Mesendoderm (in vitro differentiated cells): Measurements from ENCODE around the gene ORAI3.

Source experiments
- DNase-seq: peaks from one replicate; pipeline ENCODE4 v3.0.0; 2013
- H2AK5ac ChIP-seq: 2 replicates; pipeline ENCODE4 v1.6.1; 2013; ENCODE audit warnings: low read length, inconsistent platforms
- H2BK120ac ChIP-seq: 2 replicates; pipeline ENCODE4 v1.6.1; 2013; ENCODE audit warnings: low read depth, mild to moderate bottlenecking, low read length, moderate library complexity, mixed read lengths
- H2BK15ac ChIP-seq: replicated peaks from 2 replicates; pipeline ENCODE4 v1.6.1; 2013; ENCODE audit warnings: low read depth, mild to moderate bottlenecking, moderate library complexity
- H2BK5ac ChIP-seq: 2 replicates; pipeline ENCODE4 v1.6.1; 2013; ENCODE audit warnings: low read length, inconsistent platforms
- H3K18ac ChIP-seq: 2 replicates; pipeline ENCODE4 v1.6.1; 2013; ENCODE audit warnings: mild to moderate bottlenecking, low read length, mixed read lengths
- H3K23ac ChIP-seq: one replicate; pipeline ENCODE4 v1.6.1; 2013; ENCODE audit warnings: low read length
- H3K27ac ChIP-seq: 2 replicates; pipeline ENCODE4 v1.5.1; 2013; ENCODE audit warnings: low read depth, mild to moderate bottlenecking, inconsistent platforms, low read length, moderate library complexity
- H3K27me3 ChIP-seq: 2 replicates; pipeline ENCODE4 v1.6.1; 2013; ENCODE audit warnings: low read length, control low read depth, mild to moderate bottlenecking, inconsistent platforms; ENCODE audit not compliant: insufficient read depth, poor library complexity
- H3K36me3 ChIP-seq: 2 replicates; pipeline ENCODE4 v1.6.1; 2013; ENCODE audit warnings: low read length, inconsistent platforms; ENCODE audit not compliant: control insufficient read depth, insufficient read depth
- H3K4ac ChIP-seq: one replicate; pipeline ENCODE4 v1.6.1; 2013; ENCODE audit warnings: low read depth, mild to moderate bottlenecking, low read length, moderate library complexity
- H3K4me1 ChIP-seq: 2 replicates; pipeline ENCODE4 v1.6.1; 2013; ENCODE audit warnings: low read depth, low read length, inconsistent platforms; ENCODE audit not compliant: control insufficient read depth
- H3K4me2 ChIP-seq: 2 replicates; pipeline ENCODE4 v1.6.1; 2013; ENCODE audit warnings: low read length
- H3K4me3 ChIP-seq: 2 replicates; pipeline ENCODE4 v1.5.1; 2013; ENCODE audit warnings: mild to moderate bottlenecking, low read length
- H3K56ac ChIP-seq: one replicate; pipeline ENCODE4 v1.6.1; 2013; ENCODE audit warnings: low read length
- H3K79me1 ChIP-seq: 2 replicates; pipeline ENCODE4 v1.6.1; 2013; ENCODE audit warnings: low read length, inconsistent platforms
- H3K79me2 ChIP-seq: 2 replicates; pipeline ENCODE4 v1.6.1; 2013; ENCODE audit warnings: mild to moderate bottlenecking, low read length; ENCODE audit not compliant: control insufficient read depth, insufficient read depth
- H3K9ac ChIP-seq: 2 replicates; pipeline ENCODE4 v1.6.1; 2013; ENCODE audit warnings: low read length, inconsistent platforms
- H4K5ac ChIP-seq: one replicate; pipeline ENCODE4 v1.6.1; 2013; ENCODE audit warnings: low read length
- H4K8ac ChIP-seq: one replicate; pipeline ENCODE4 v1.6.1; 2013; ENCODE audit warnings: low read depth, mild to moderate bottlenecking, control low read depth, low read length, moderate library complexity
- WGBS: extraction: QIAGEN DNeasy Blood & Tissue Kit; methylation state at CpG from one replicate; pipeline ENCODE4 v1.1.7; 2013; ENCODE audit warnings: low lambda C conversion rate, missing lambda C conversion rate; ENCODE audit not compliant: insufficient coverage; ENCODE audit errors: extremely low coverage; 5-methylcytosine and 5-hydroxymethylcytosine counted together

The ORAI3 gene

DNA sequence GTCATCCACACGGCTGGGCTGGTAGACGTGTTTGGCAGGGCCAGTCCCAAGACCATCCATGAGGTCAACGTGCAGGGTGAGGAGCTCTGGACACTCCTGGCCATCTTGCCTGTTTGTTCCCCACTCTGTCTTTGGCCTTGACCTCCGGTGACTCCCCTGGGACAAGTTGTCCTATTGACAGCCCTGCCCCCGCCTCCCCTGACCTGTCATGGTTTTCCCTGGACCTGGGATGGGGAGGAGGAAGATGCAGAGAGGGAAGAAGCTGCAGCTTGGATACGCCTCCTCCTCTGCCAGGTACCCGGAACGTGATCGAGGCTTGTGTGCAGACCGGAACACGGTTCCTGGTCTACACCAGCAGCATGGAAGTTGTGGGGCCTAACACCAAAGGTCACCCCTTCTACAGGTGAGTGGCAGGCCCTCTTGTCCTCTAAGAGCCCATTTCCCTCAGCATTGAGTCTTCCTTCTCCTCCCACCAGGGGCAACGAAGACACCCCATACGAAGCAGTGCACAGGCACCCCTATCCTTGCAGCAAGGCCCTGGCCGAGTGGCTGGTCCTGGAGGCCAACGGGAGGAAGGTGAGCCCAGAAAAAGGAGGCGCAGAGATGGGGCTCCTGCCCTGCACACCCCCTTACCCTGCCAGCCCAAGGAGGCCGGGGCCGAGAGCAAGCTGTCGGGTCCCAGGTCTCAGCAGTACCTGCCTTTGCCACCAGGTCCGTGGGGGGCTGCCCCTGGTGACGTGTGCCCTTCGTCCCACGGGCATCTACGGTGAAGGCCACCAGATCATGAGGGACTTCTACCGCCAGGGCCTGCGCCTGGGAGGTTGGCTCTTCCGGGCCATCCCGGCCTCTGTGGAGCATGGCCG is 37.5 kb downstream of the ORAI3 start:
- Histone ChIP-seq H4K5ac (no peak overlapping the region), H3K4ac (no peak overlapping the region), H2BK15ac (no peak overlapping the region), H2AK5ac (no peak overlapping the region), H3K4me2 (no peak overlapping the region), H3K27ac (no peak overlapping the region), H3K56ac (no peak overlapping the region), H3K4me1 (peaks cover 2% of the 10 kb centered on the region), H3K18ac (no peak overlapping the region), H3K36me3 (peaks cover 1% of the 10 kb centered on the region), H3K9ac (no peak overlapping the region), H3K23ac (no peak overlapping the region), H3K79me2 (no peaks in the 10 kb centered on the region), H2BK120ac (no peak overlapping the region), H3K27me3 (no peaks in the 10 kb centered on the region), H2BK5ac (no peak overlapping the region), H3K4me3 (no peak overlapping the region), H4K8ac (no peak overlapping the region), H3K79me1 (no peaks in the 10 kb centered on the region)
- WGBS = no CpG with 5 or more reads among the region's 29 CpGs
- no peak for DNase-seq

DNA sequence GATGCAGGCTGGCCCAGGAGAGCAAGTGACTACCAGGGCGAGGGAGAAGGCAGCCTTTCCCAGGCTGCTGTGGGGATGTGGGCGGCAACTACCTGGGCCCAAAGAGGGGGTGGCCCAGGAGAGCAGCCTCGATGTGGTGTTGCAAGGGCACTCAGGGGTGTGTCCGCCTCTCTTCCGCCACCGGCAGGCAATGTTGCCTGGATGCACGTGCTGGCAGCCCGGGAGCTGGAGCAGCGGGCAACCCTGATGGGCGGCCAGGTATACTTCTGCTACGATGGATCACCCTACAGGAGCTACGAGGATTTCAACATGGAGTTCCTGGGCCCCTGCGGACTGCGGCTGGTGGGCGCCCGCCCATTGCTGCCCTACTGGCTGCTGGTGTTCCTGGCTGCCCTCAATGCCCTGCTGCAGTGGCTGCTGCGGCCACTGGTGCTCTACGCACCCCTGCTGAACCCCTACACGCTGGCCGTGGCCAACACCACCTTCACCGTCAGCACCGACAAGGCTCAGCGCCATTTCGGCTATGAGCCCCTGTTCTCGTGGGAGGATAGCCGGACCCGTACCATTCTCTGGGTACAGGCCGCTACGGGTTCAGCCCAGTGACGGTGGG is 38.8 kb downstream of the ORAI3 start:
- H2BK5ac ChIP-seq = no peak overlapping the region
- no peak overlapping the region for H3K23ac ChIP-seq
- H3K18ac ChIP-seq = no peak overlapping the region
- H3K4ac ChIP-seq = no peak overlapping the region
- no peak overlapping the region for H3K56ac ChIP-seq
- no peak overlapping the region for H3K4me2 ChIP-seq
- no peaks in the 10 kb centered on the region for H3K27me3 ChIP-seq
- H3K4me1 ChIP-seq = peaks cover 2% of the 10 kb centered on the region
- no peak overlapping the region for H4K8ac ChIP-seq
- no peak for DNase-seq
- no peak overlapping the region for H3K4me3 ChIP-seq
- no peak overlapping the region for H2BK120ac ChIP-seq
- peaks cover 1% of the 10 kb centered on the region for H3K36me3 ChIP-seq
- H3K79me2 ChIP-seq = no peaks in the 10 kb centered on the region
- H3K79me1 ChIP-seq = no peaks in the 10 kb centered on the region
- no peak overlapping the region for H3K27ac ChIP-seq
- no CpG with 5 or more reads among the region's 30 CpGs for WGBS
- H4K5ac ChIP-seq = no peak overlapping the region
- H2AK5ac ChIP-seq = no peak overlapping the region
- no peak overlapping the region for H3K9ac ChIP-seq
- H2BK15ac ChIP-seq = no peak overlapping the region

DNA sequence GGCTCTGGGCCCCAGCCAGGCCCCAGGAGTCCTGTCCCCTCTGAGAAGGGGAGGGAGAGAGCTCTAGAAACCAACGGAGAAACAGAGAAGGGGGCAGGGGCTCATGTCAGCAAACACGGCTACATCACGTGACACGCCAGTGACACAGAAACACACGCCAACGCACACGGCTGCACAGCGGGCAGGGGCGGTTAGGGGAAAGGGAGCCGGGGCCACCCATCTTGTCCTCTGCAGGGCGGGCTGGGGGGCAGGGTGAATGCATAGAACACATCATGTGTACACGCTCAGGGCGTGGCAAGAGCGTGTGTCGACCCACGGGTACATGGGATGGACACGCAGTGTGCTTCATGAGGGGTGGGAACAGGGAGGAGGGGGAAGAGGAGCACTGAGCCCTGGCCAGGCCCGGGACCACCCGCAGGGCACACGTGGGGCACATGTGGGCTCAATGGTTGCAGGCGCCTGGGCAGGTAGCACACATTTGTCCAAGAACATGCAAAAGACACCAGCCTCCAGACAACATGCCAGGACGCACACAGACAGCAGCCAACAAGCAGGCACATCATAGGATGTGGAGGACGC is 40.7 kb downstream of the ORAI3 start:
- no peak overlapping the region for H3K23ac ChIP-seq
- H3K9ac ChIP-seq = no peak overlapping the region
- DNase-seq = no peak
- H3K56ac ChIP-seq = no peak overlapping the region
- no peak overlapping the region for H2BK120ac ChIP-seq
- H3K4ac ChIP-seq = no peak overlapping the region
- no peak overlapping the region for H3K4me2 ChIP-seq
- no peak overlapping the region for H4K8ac ChIP-seq
- H3K4me3 ChIP-seq = no peak overlapping the region
- no peaks in the 10 kb centered on the region for H3K79me2 ChIP-seq
- H2BK15ac ChIP-seq = no peak overlapping the region
- no peaks in the 10 kb centered on the region for H3K79me1 ChIP-seq
- no peak overlapping the region for H3K18ac ChIP-seq
- H2AK5ac ChIP-seq = no peak overlapping the region
- peaks cover 2% of the 10 kb centered on the region for H3K4me1 ChIP-seq
- H3K36me3 ChIP-seq = no peaks in the 10 kb centered on the region
- no peak overlapping the region for H2BK5ac ChIP-seq
- no peak overlapping the region for H4K5ac ChIP-seq
- H3K27me3 ChIP-seq = no peaks in the 10 kb centered on the region
- no peak overlapping the region for H3K27ac ChIP-seq
- no CpG with 5 or more reads among the region's 23 CpGs for WGBS

DNA sequence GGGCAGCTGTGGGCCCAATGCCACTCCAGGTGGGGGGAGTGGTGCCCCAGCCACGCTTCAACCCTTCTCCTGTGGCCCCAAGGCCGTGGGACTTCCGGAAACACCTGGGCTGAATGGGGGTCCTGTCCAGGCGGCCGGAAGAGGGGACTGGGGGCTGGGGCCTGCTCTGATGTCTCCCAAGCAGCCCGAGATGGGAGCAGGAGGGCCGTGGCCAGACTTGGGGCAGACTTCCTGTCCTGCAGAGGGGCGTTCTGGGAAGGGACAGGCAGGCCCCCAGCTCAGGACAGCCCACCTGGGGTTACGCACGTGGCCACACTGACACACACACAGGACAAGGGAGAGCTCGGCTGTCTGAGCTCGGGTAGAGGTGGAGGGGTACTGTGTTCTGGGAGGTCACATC is 41.2 kb downstream of the ORAI3 start:
- H3K36me3 ChIP-seq = no peaks in the 10 kb centered on the region
- H2AK5ac ChIP-seq = no peak overlapping the region

DNA sequence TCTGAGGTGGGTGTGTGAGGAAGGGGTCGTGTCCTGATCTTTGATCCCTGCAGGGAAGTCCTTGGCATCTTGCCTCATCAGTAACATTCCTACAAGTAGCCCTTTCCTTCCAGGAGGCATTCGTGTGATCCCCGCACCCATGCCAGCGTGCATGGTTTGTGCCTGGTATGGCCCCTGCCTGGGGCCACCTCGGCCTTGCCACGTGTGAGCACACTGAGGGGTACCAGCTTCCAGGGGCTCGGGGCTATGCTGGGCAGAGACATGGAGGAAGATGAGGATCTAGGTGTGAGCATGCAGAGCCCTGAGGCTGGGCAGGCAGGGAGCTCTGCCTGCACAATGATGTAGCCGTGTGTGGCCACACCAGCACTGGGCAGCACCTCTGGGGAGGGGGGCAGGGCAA is 42.2 kb downstream of the ORAI3 start:
- Histone ChIP-seq H3K27me3 (no peaks in the 10 kb centered on the region), H3K9ac (no peak overlapping the region), H3K18ac (no peak overlapping the region), H3K27ac (no peak overlapping the region), H2AK5ac (no peak overlapping the region), H3K23ac (no peak overlapping the region), H3K4me3 (no peak overlapping the region), H2BK5ac (no peak overlapping the region), H4K8ac (no peak overlapping the region), H3K4me1 (no peaks in the 10 kb centered on the region), H3K56ac (no peak overlapping the region), H3K79me1 (no peaks in the 10 kb centered on the region), H4K5ac (no peak overlapping the region), H3K4ac (no peak overlapping the region), H3K4me2 (no peak overlapping the region), H2BK15ac (no peak overlapping the region), H3K79me2 (no peaks in the 10 kb centered on the region), H2BK120ac (no peak overlapping the region), H3K36me3 (no peaks in the 10 kb centered on the region)
- DNase-seq = no peak
- WGBS = no CpG with 5 or more reads among the region's 8 CpGs

More for the DNA sequence above, 41.2 kb downstream of the ORAI3 start:
- Histone ChIP-seq H3K23ac (no peak overlapping the region), H3K9ac (no peak overlapping the region), H3K79me2 (no peaks in the 10 kb centered on the region), H2BK5ac (no peak overlapping the region), H3K4me3 (no peak overlapping the region), H4K8ac (no peak overlapping the region), H3K18ac (no peak overlapping the region), H3K4ac (no peak overlapping the region), H3K56ac (no peak overlapping the region), H3K79me1 (no peaks in the 10 kb centered on the region), H3K4me2 (no peak overlapping the region), H4K5ac (no peak overlapping the region), H3K27me3 (no peaks in the 10 kb centered on the region), H3K27ac (no peak overlapping the region), H2BK15ac (no peak overlapping the region), H3K4me1 (peaks cover 1% of the 10 kb centered on the region), H2BK120ac (no peak overlapping the region)
- DNase-seq = no peak
- no CpG with 5 or more reads among the region's 12 CpGs for WGBS
